OCI-LY7 (cell line): ENCODE results near the gene MRC2. TPM values are rescaled to one million over a fixed set of nuclear protein-coding genes. Genes with fewer than 3 reads are reported as not detected.

Source experiments
- BruUV-seq: library from RNA; stranded (reverse); fragments of 400-500 nt; replicated peaks from 2 replicates; lab custom pipeline; 2021; lab: Mats Ljungman, UMichigan
- CTCF ChIA-PET: fragments of 300-600 bp; sonication (Branson Sonifier 250); formaldehyde crosslinking; loops from one replicate; lab custom pipeline; 2022; ENCODE audit warnings: antibody characterized with exemption; ENCODE audit not compliant: unreplicated experiment; lab: Charles Lee
- POLR2A ChIA-PET: fragments of 300-600 bp; sonication (Branson Sonifier 250); formaldehyde crosslinking; loops from one replicate; lab custom pipeline; 2022; ENCODE audit warnings: antibody characterized with exemption; lab: Charles Lee
- DNase-seq: peaks from one replicate; pipeline ENCODE4 v3.0.0-alpha.2; 2015; ENCODE audit warnings: low spot score
- H2AFZ ChIP-seq: fragments of 200-600 bp; sonication (generic), shearing (Covaris generic); 2 replicates; pipeline ENCODE4 v1.6.1; 2014; ENCODE audit warnings: mild to moderate bottlenecking, antibody characterized with exemption, low read length, moderate library complexity
- H3K27ac ChIP-seq: fragments of 200-600 bp; sonication (generic); 2 replicates; pipeline ENCODE4 v1.5.1; 2014; ENCODE audit warnings: mixed run types, low read depth, mild to moderate bottlenecking, moderate library complexity, low read length, inconsistent platforms; ENCODE audit not compliant: poor library complexity, severe bottlenecking
- H3K36me3 ChIP-seq: fragments of 200-600 bp; sonication (generic); 2 replicates; pipeline ENCODE4 v1.6.1; 2014; ENCODE audit warnings: mild to moderate bottlenecking, antibody characterized with exemption, low read length, moderate library complexity, mixed read lengths; ENCODE audit not compliant: insufficient read depth
- H3K4me1 ChIP-seq: fragments of 200-600 bp; sonication (generic); 2 replicates; pipeline ENCODE4 v1.5.1; 2014; ENCODE audit warnings: mild to moderate bottlenecking, low read length; ENCODE audit not compliant: insufficient read depth, poor library complexity, severe bottlenecking
- H3K4me2 ChIP-seq: fragments of 200-600 bp; sonication (generic); 2 replicates; pipeline ENCODE4 v1.6.1; 2014; ENCODE audit warnings: mild to moderate bottlenecking, low read length
- H3K4me3 ChIP-seq: fragments of 200-600 bp; sonication (generic); 2 replicates; pipeline ENCODE4 v1.5.1; 2014; ENCODE audit warnings: mild to moderate bottlenecking, low read depth, low read length; ENCODE audit not compliant: poor library complexity, severe bottlenecking
- H3K79me2 ChIP-seq: fragments of 200-600 bp; sonication (generic); 2 replicates; pipeline ENCODE4 v1.6.1; 2016; ENCODE audit warnings: low read depth, mild to moderate bottlenecking, low read length, moderate library complexity, mixed read lengths; ENCODE audit not compliant: insufficient read depth
- H3K9me2 ChIP-seq: fragments of 200-600 bp; sonication (generic); 2 replicates; pipeline ENCODE4 v1.6.1; 2016; ENCODE audit warnings: mild to moderate bottlenecking, low read length, mixed read lengths; ENCODE audit not compliant: insufficient read depth
- H3K9me3 ChIP-seq: fragments of 200-600 bp; sonication (generic); 2 replicates; pipeline ENCODE4 v1.6.1; 2014; ENCODE audit warnings: mild to moderate bottlenecking, mixed run types, low read length, mixed read lengths
- H4K20me1 ChIP-seq: fragments of 200-600 bp; sonication (generic); 2 replicates; pipeline ENCODE4 v1.6.1; 2014; ENCODE audit warnings: mild to moderate bottlenecking, antibody characterized with exemption, low read length, moderate library complexity, mixed read lengths; ENCODE audit not compliant: insufficient read depth
- CTCF ChIP-seq: fragments of 200-600 bp; sonication (generic); conservative IDR thresholded peaks from 2 replicates; pipeline ENCODE4 v1.5.1; 2014; ENCODE audit warnings: mild to moderate bottlenecking, antibody characterized with exemption, low read length, moderate library complexity, mixed read lengths
- EZH2phosphoT487 ChIP-seq: fragments of 200-600 bp; sonication (generic); IDR thresholded peaks from 2 replicates; pipeline ENCODE4 v1.6.1; 2018; ENCODE audit warnings: low read depth, borderline replicate concordance, mild to moderate bottlenecking, mixed run types, antibody characterized with exemption, low read length, moderate library complexity, mixed read lengths
- intact Hi-C: fragments of 100-400 bp; cut with micrococcal nuclease; formaldehyde crosslinking; loops from one replicate; pipeline ENCODE4 v1.10.0; 2022; ENCODE audit not compliant: unreplicated experiment
- small RNA-seq: library from RNA; depleted of rRNA; stranded (forward); fragments of <200 nt; gene quantifications from one replicate; pipeline ENCODE3, GENCODE V24; 2014
- total RNA-seq, 2 experiments: library from RNA; depleted of rRNA in 1 of 2; stranded (reverse); fragments of >200 nt in 1 of 2; shearing (Covaris generic) in 1 of 2; gene quantifications; 2 replicates each; pipeline ENCODE4 v1.2.3, GENCODE V29; 2014 to 2022

MRC2 gene
- total RNA-seq, 2 experiments from 2014 or later: 0.19 to 0.27 TPM

GRCh38 chr17:62741290-62741689, 113.8 kb downstream of the MRC2 start:
- H3K4me2 ChIP-seq: no peak overlapping the region
- no peak for TF ChIP-seq CTCF
- TF ChIP-seq EZH2phosphoT487: no peak
- no peaks in the 10 kb centered on the region for H3K9me3 ChIP-seq
- H3K36me3 ChIP-seq: no peaks in the 10 kb centered on the region
- no peak overlapping the region for H2AFZ ChIP-seq
- no peaks in the 10 kb centered on the region for H3K9me2 ChIP-seq
- ChIA-PET POLR2A (no interaction called here), CTCF (no interaction called here)
- intact Hi-C loops: no loop called here
- no peak overlapping the region for H3K4me3 ChIP-seq
- H3K27ac ChIP-seq: no peak overlapping the region
- no peaks in the 10 kb centered on the region for H3K79me2 ChIP-seq
- no peaks in the 10 kb centered on the region for H3K4me1 ChIP-seq
- no TSS peak for BruUV-seq
- no peak for DNase-seq
- no peaks in the 10 kb centered on the region for H4K20me1 ChIP-seq

Small RNA genes lying within 50 kb of the gene (small RNA-seq; reads per million reads assigned to genes)
- gene RF00019 (not detected), gene RNU6-446P (not detected)

Other genes starting within 250 kb of the MRC2 start
- not detected in 2 replicates for gene EFCAB3, start 247.1 kb upstream of the MRC2 start, total RNA-seq (2014; rRNA removed; shearing (Covaris generic))
- gene EFCAB3, start 247.1 kb upstream of the MRC2 start, total RNA-seq (2022): not detected in 2 replicates
- 18.4 and 24.9 TPM in 2 replicates for gene METTL2A, start 203.8 kb upstream of the MRC2 start, total RNA-seq (2014; rRNA removed; shearing (Covaris generic))
- 32.2 and 33.3 TPM in 2 replicates for gene METTL2A, start 203.8 kb upstream of the MRC2 start, total RNA-seq (2022)
- gene TLK2, start 148.8 kb upstream of the MRC2 start, total RNA-seq (2014; rRNA removed; shearing (Covaris generic)): 36.6 and 46.6 TPM in 2 replicates
- 58.9 and 60.1 TPM in 2 replicates for gene TLK2, start 148.8 kb upstream of the MRC2 start, total RNA-seq (2022)
- gene MARCHF10, start 180.6 kb downstream of the MRC2 start, total RNA-seq (2014; rRNA removed; shearing (Covaris generic)): not detected in 2 replicates
- gene MARCHF10, start 180.6 kb downstream of the MRC2 start, total RNA-seq (2022): not detected in 2 replicates